NCI-H446 treated with DMSO at 0.1 percent for 48 hours (cell line): ENCODE measurements around the gene HECTD4.
A peak's percentile ranks its signal among the peaks of the same experiment; 100 is the strongest.
"Not testable (repeated sequence)": the region's sequence is repeated elsewhere in the genome, so short reads cannot be mapped to it uniquely, and the experiment has no call there.

Experiments used
- DNase-seq: peaks from one replicate; lab custom pipeline; 2025; lab: John Stamatoyannopoulos, UW

Gene HECTD4

GRCh38 chr12:112158461-112159145 lies 223.6 kb downstream of the HECTD4 start:
- not testable (repeated sequence) for DNase-seq

GRCh38 chr12:112153893-112154219 lies 228.4 kb downstream of the HECTD4 start:
- DNase-seq, result no peak

GRCh38 chr12:112153181-112153892 lies 228.9 kb downstream of the HECTD4 start:
- no peak for DNase-seq

GRCh38 chr12:112151766-112152541 lies 230.3 kb downstream of the HECTD4 start:
- DNase-seq, result no peak

GRCh38 chr12:112149596-112149995 lies 232.6 kb downstream of the HECTD4 start:
- no peak for DNase-seq

GRCh38 chr12:112148031-112148513 lies 234.2 kb downstream of the HECTD4 start:
- no peak for DNase-seq

GRCh38 chr12:112146123-112146522 lies 236.1 kb downstream of the HECTD4 start:
- no peak for DNase-seq

- no peak for DNase-seq
Measured at GRCh38 chr12:112140728-112141127, 241.5 kb downstream of the HECTD4 start.

GRCh38 chr12:112134731-112135130 lies 247.5 kb downstream of the HECTD4 start:
- DNase-seq, result no peak

GRCh38 chr12:112133418-112133817 lies 248.8 kb downstream of the HECTD4 start:
- no peak for DNase-seq

GRCh38 chr12:112131686-112132085 lies 250.5 kb downstream of the HECTD4 start:
- no peak for DNase-seq

GRCh38 chr12:112130441-112130998 lies 251.7 kb downstream of the HECTD4 start:
- no peak for DNase-seq

- DNase-seq, result no peak
Measured at GRCh38 chr12:112126911-112127310, 255.3 kb downstream of the HECTD4 start.

GRCh38 chr12:112126000-112126438 lies 256.2 kb downstream of the HECTD4 start:
- DNase-seq, result no peak

- peak; percentile 86 for DNase-seq
Measured at GRCh38 chr12:112125250-112125999, 256.8 kb downstream of the HECTD4 start, which contains the start of gene TRAFD1. Gene TRAFD1, plus strand, starts transcription at chr12:112125560. Its CDS starts 4,963 bp downstream, at chr12:112130523.

GRCh38 chr12:112124918-112125249 lies 257.3 kb downstream of the HECTD4 start:
- DNase-seq, result no peak

- DNase-seq, result no peak
Measured at GRCh38 chr12:112122823-112123690, 259.2 kb downstream of the HECTD4 start.

- DNase-seq, result peak; percentile 60
Measured at GRCh38 chr12:112121780-112122565, 260.3 kb downstream of the HECTD4 start.

- no peak for DNase-seq
Measured at GRCh38 chr12:112117685-112118084, 264.5 kb downstream of the HECTD4 start.
